Hematopoietic multipotent progenitor cell treated with erythropoietin and hydrocortisone succinate and interleukin-3 and kit ligand, for 8 days (in vitro differentiated cells): ENCODE data around the gene PDE10A.
"Not testable (repeated sequence)": the region's sequence is repeated elsewhere in the genome, so short reads cannot be mapped to it uniquely, and the experiment has no call there.

Source experiments
- DNase-seq: peaks from one replicate; pipeline ENCODE4 v3.0.0-alpha.2; 2015

The PDE10A gene

DNA sequence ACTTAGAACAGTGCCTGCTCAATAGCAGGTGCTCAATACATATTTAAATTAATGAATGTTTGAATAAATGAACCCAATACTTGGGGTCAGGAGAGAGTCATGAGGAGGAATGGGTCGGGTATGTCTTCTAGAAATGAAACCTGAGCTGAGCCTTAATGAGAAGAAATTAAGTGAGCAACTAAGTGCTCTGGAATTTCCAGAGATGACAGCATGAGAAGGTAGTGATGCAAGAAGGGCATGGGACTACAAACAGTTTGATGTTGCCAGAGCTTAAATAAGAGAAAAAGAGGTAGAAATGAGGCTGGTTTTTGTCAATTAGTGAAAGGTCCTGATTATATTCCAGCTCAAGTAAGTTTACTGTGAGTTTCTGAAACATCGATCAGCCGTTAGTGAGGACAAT lies 82.9 kb downstream of the PDE10A start:
- no peak for DNase-seq

DNA sequence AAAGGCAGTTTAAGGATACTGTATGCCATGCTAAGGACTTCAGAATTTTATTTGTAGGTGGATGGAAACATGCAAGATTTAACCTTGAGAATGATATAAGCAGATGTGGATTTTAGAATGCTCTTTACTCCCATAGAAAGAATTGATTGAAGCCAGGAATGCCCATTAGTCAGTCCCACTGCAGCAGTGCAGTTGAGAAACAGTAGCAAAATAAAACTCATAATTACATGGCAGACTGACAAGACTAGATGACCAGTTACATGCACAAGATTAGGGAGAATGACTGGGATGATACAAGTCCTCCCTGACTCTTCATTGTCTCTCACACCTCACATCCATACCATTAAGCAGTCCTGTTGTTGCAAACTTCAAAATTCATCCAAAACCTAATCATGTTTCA lies 83.9 kb downstream of the PDE10A start:
- DNase-seq, result no peak

DNA sequence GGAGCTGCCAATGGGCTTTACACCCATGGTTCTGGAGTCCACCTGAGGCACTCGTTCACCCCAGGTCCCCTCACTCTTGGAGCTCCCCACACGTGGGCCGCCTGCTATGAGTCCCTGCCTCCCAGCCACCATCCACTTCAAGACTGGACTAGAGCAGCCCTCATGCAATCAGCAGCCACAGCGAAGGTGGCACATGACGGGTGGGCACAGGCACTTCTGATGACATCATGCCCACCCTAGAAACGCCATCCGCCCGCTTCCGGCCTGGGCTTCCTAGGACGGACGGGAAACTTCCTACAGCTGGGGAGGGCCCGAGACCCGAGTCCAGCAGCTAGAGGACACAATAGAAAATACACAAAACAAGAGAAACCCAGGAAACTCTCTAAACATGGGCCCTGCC lies 85.5 kb downstream of the PDE10A start:
- DNase-seq, result no peak

DNA sequence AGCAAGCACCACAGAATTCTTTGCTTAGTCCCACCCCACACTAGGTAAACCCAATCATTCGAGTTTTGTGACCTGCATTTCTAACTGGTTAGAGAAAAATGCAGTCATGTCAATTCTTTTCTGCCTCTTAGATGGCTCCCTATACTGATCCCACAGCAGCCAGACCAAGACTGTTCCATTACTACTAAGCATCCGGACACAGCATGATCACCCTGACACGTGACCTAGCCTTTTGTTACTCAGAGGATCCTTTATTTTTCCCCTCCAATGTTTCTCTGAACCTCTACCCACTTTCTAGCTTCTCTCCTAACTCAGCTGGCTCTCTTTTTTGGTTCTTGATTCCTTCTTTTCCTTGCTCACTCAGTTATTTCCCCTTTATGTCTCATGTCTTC lies 87.9 kb downstream of the PDE10A start:
- DNase-seq, result no peak

DNA sequence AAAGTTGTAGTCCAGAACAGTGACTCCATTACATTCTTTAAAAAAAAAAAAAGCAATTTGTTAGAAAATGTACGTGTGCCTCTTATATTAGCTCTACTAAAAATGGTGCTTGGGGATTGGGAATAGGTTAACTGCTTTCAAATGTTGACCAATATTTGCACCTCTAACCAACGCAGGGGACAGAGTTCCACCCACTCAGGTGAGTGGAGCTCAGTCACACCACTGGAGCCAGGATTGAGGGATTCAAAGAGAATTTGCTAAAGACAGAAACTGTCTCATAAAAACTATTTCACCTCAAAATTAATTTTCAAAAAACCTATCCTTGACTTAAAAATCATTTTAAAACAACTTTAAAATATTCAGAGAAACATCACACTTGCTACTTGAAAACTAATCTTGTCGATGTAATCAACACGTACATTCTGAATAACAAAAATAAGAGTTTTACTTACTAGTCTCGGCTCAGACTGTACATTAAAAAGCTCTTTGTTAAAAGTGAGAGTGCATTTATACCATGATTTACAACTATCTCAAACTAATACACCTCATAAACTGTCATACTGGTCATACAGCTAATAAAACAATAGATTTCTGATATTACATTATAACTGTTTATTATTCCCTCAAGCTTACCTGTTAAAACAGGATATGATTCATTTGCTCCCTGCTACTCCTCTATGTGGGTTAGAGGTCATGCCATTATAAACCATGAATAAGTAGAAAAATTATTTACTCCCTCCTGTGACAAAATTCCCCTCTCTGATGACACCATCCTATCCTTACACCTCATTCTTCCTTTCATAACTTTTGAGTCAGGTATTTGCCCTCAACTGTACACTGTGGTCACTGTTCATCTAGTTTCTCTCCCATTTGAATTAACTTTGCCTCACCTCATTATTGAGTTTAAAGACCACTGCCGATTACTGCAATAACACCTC lies 88.6 kb downstream of the PDE10A start:
- DNase-seq, result no peak

DNA sequence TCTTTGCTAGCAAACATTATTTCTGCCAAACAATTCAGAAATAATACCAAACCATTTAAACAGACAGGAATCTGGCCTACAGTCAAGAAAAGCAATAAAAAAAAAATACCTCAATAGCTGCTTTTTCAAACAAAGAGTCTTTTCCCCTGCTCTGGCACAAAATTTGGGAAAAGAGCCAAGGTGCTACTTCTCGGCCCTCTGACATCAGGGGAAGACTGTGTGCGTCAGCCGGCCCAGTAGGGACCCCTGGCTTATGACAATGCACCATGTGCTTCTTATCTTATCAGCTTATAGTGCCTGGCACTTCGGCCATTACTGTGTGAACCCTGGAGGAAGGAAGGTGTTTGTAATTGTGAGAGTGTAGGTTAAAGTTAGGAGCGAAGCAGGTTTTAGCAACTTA lies 89.4 kb downstream of the PDE10A start:
- DNase-seq, result no peak

DNA sequence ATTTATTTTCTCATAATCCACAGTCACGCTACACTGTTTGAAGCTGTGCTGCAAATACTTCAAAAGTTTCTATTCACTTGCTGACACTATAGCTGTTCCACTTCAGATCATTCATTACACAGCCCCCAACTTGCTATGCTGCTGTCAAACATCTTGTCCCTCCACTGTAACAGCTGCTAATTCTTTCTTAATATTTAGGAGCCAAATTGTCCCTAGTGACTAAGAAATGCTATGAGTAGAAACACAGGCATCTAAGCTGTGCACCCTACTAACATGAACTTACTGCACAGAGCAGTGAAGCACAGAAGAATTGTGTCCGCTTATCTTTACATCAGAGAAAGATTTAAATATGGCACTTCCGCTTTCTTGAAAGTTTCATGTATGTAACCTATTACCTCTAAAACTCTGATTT lies 91.3 kb downstream of the PDE10A start:
- DNase-seq, result no peak

DNA sequence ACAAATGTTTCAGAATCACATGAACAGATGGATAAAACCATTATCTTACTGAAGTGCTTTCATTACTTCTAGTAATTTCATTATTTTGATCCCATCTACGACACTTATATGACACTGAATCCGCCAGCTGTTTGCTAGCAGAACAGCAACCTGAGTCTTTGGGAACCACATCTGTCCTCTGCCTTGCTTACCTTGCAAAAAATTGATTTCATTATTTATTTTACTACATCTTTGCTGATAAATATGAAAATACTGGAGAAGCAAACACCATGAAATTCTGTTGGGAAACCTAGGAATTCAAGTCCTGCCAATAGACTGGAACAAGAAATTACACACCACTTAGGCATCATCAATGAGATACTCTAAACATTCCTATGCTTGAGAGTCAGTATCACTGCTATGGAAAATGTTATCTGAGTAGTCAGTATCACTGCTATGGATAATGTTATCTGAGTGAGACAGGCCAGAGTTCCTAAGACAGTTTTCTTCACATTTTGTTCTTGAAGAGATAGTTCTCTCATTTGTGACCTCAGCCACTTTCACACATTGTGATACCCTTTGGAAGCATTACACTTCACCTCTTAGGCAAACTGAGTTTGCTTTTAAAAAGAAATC lies 91.9 kb downstream of the PDE10A start:
- DNase-seq, result no peak

DNA sequence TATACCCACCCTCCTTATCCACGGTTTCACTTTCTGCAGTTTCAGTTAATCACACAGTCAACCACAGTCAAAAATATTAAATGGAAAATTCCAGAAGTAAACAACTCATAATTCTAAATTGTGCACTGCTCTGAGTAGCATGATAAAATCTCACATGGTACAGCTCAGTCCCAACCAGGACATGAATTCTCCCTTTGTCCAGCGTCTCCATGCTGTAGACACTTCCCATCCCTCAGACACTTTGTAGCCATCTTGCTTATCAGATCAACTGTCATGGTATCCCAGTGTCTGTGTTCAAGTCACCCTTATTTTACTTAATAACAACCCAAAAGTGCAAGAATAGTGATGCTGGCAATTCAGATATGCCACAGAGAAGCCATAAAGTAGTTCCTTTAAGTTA lies 94.7 kb downstream of the PDE10A start:
- no peak for DNase-seq

DNA sequence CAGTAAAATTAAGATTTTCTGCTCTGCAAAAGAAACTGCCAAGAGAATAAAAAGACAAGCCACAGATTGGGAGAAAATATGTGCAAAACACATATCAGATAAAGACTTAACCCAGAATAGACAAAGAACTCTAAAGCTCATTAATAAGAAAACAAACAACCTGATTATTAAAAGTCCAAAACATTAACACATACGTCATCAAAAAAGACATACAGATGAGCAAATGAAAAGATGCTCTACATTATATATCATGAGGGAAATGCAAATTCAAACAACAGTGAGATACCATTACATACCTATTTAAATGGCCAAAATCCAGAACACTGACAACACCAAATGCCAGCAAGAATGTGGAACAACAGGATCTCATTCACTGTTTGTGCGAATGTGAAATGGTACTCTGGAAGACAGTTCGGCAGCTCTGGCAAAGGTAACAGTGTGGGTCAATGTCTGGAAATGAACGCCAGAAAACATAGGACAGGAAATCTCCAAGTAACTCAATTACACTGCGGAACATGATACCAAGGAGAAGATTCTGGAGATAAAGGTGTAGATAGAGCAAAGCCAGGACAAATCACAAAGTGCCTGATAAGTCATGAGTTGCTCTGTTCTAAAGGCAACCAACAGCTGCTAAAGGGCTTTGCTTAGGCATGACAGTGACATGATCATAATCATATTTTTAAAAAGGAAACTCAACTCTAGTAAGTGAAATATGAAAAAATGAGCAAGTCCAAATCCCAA lies 96.8 kb downstream of the PDE10A start:
- no peak for DNase-seq

DNA sequence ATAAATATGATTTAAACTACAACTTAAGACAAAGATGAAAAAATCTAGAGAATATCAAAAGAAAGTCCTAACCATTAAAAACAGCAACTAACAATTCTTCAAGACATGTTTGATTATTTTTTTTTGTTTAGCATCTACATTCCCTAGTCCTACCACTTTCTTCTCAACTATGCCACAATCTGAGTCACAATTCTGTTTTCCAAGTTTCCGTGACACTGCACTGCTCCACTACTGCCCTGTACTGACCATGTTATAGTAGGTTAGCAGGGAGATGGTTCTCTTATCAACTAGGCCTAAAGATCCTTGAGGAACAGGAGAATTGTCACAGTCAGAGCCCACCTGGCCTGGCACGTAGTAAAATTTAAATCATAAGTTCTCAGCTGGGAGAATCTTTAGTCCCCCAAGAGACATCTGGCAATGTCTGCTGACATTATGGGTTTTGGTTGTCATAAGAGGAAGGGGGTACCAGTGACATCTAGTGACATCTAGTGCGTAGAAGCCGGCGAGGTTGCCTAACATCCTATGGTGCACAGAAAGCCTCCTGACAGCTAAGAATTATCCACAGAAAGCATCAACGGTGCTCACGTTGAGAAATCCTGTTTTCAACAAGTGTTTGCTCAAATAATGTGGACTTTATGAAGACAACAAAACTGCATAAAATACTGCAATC lies 100.5 kb downstream of the PDE10A start:
- no peak for DNase-seq

DNA sequence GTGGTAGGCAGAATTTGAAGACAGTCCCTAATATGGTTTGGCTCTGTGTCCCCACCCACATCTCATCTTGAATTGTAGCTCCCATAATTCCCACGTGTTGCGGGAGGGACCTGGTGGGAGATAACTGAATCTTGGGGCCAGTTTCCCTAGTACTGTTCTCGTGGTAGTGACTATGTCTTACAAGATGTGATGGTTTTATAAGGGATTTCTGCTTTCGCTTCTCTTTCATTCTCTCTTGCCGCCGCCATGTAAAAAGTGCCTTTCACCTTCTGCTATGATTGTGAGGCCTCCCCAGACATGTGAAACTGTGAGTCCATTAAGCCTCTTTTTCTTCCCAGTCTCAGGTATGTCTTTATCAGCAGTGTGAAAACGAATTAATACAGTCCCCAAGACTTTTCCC lies 103.4 kb downstream of the PDE10A start:
- no peak for DNase-seq

DNA sequence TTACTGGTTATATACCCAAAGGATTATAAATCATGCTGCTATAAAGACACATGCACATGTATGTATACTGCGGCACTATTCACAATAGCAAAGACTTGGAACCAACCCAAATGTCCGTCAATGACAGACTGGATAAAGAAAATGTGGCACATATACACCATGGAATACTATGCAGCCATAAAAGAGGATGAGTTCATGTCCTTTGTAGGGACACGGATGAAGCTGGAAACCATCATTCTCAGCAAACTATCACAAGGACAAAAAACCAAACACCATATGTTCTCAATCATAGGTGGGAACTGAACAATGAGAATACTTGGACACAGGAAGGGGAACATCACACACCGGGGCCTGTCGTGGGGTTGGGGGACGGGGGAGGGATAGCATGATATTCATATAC lies 104.9 kb downstream of the PDE10A start:
- not testable (repeated sequence) for DNase-seq

DNA sequence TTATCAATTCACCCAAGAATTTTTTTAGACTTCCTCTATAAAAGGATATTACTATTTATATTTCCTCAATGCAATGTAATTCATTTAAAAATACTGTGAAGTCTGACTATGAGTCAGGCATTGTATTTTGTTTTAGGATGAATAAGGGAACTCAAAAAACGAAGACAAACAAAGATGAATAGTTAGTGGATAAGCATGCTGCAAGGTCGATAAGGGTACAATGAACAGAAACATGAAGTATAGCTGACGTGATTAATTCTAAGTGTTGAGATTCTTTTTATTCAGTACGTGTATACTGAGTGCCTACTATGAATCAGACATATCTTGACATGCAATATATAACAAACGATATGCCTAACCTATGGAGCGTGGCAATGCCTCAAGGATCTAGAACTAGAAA lies 105.4 kb downstream of the PDE10A start:
- DNase-seq, result no peak

DNA sequence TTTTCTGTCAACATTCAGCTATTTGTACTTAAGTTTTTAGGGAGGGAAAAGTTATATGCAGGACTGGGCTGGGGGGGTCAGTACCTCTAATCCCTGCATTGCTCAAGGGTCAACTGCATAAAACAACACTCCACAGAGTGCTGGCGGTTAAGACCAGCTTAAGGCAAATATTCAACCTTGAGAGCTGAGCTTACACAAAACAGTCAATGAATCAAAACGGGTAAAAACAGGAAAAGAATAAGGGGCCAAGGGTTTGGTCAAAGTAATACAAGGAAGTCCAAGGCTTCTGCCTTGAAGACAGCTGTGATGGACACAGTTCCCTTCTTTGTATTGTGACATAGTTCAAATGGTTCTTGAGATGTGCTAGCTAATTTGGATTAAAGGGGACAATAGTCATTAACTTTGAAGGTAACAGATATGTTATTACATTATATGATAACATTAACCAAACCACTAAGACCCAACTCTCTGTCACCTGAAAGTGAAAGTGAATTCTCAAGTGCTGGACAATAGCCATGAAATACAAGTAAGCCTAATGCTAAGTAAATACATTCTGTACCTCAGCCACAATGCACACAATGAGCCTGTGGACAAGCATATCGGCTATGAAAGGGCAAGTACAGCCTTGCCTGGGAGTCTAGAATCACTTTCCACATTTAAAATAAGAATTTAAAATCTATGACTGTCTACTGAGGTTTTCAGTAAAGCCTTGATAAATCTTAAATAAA lies 106.8 kb downstream of the PDE10A start:
- DNase-seq, result no peak

DNA sequence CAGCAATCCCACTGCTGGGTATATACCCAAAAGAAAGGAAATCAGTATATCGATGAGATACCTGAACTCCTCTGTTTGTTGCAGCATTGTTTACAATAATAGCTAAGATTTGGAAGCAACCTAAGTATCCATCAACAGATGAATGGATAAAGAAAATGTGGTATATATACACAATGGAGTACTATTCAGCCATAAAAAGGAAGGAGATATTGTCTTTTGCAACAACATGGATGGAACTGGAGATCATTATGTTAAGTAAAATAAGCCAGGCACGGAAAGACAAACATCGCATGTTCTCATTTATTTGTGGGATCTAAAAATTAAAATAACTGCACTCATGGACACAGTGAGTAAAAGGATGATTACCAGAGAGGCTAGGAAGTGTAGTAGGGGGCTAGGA lies 108.4 kb downstream of the PDE10A start:
- DNase-seq, result not testable (repeated sequence)

DNA sequence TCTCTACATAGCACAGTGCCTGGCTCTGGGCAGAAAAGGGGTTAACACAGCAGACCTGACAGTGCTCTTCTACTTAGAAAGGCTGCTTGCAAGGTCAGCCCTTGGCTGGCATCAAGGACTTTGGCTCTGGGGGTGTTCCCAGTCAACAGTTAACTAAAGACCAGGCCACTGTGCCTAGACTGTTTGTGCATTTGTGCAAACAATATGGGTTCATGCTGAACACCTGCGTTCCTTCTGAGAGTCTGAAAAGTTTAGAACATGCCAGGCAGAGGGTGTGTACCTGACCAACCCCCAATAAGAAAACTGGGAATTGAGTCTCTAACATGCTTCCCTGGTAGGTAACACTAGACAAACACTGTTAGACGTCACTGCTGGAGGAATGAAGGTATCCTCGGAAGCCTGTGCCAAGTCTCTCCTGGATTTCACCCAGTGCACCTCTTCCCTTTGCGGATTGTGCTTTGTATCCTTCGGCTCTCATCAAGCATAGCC lies 110.7 kb downstream of the PDE10A start:
- DNase-seq, result no peak

DNA sequence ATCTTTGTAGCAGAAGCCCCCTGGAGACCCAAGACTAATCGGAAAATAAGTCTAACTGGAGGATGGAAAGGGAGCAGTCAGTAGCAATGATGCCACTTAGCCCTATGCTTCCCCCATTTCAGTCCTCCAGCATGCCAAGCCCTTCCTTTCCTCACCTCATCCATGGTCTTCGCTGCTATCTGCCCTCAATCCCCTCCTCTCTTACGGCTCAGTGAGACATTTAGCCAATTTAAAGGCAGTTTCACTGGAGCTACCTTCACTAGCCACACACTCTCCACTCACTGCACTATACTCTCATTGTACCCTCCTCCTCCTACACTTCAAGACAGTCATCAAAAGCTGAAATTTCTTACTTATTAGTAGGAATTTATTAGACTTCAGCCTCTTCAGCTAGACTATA lies 111.2 kb downstream of the PDE10A start:
- no peak for DNase-seq

DNA sequence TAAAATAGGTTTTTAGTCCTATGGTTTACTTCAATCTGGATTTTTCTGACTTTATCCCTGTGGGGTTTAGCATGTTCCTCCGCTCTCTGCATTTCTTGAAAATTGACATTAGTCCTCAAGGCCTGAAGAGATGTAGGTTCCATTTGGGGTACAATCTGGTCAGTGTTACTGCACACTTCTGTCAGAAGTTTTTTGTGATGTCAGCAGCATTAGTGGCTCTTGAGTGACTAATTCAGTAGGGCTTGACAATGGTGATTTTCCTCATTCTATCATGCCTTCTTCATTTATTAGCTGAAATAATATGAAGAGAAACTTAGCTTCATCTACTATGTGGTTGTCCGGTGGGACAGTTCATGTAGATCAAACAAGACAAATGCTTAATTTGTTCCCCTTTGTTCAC lies 114.6 kb downstream of the PDE10A start:
- DNase-seq, result no peak

DNA sequence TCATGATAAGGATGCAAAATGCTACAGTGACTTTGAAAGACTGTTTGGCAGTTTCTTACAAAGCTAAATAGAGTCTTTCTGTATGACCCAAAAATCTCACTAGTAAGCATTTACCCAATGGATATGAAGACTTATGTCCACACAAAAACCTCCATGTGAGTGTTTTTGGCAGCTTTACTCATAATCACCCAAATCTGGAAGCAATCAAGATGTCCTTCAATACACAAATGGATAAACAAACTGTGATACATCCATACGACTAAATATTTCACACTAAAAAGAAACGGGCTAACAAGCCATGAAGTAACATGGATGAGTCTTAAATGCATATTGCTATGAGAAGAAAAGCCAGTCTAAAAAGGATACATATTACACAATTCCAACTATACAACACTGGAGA lies 117.2 kb downstream of the PDE10A start:
- no peak for DNase-seq

DNA sequence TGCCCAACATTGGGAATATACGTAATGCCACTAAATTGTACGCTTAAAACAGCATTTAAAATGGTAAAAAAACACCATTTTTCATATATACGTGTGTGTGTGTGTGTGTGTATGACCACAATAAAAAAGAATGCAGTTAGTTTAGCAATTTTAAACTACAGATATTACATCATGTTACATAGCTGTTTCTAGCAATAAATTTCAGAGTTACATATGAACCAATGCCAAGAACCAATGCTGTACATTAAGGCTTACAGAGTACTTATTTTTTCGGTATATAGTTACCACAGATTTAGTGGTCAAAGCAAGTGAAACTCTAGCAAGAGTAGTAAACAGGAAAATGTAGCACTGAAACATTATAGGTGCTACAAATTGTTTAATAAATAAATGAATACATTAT lies 119.3 kb downstream of the PDE10A start:
- DNase-seq, result no peak

DNA sequence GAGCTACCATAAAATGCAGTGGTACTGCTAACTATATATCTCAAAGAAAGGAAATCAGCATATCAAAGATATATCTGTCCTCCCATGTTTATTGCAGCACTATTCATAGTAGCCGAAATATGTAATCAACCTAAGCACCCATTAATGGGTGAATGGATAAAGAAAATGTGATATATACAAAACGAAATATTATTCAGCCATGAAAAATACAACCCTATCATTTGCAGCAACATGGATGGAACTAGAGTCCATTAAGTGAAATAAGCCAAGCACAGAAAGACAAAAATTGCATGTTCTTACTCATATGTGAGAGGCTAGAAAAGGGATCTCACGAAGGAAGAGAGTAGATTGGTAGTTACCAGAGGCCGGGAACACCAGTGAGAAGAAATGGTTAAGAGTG lies 126.1 kb downstream of the PDE10A start:
- DNase-seq, result no peak
